Measurements from ENCODE around the gene ANKH.
A peak's percentile ranks its signal among the peaks of the same experiment; 100 is the strongest.
"Not testable (repeated sequence)": the region's sequence is repeated elsewhere in the genome, so short reads cannot be mapped to it uniquely, and the experiment has no call there.

Gene ANKH

DNA sequence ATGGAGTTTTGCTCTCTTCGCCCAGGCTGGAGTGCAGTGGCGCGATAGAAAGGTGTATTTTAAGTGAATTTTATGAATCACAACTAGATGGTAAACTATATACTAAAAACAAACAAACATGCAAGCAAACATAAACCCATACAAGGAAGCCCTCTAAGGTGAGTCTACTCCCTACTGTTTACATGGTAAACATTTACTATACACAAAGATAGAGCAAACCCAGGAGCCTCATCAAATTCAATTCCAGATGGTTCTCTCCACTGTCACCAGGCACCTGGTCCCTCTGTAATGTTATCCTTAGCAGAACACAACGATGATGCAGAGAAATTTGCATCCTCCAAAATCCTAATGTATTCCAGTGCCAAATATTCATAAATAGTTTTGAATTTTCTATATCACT is 17.9 kb downstream of the ANKH start:
- no peak for DNase-seq (ENCODE audit: low spot score)

DNA sequence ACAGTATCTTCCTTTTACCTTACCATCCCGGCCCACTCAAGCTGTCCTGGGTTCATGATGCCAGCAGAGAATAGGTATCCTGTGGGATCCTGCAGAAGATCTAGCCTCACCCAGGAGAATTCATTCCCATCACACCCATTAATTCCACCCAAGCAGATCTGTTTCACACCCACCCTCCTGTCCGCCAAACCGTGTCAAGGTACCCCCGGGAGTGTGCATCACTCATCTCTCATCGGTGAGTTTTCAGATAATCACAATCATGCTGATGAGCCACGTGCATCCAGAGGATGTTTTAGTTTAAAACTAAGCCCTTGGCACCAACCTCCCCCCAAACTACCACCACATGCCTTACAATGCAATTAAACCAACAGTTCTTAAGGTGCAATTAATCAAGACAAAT is 18.8 kb downstream of the ANKH start:
- no peak for DNase-seq (ENCODE audit: low spot score)

DNA sequence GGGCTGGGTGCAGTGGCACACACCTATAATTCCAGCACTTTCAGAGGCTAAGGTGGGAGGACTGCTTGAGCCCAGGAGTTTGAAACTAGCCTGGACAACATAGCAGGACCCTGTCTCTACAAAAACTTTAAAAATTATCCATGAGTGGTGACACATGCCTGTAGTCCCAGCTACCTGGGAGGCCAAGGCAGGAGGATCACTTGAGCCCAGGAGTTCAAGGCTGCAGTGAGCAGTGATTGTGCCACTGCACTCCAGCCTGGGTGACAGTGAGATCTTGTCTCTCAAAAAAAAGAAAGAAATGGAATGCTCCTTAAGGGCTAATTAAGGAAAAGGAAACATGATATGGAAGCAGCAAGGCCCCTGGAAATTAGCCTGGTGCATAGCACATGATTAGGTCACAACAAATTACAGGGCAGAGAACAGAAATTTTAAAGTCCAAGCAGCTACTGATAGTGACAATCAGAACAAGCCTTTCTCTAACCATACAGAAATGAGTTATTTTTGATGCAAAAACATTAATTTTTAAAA is 19.5 kb downstream of the ANKH start:
- DNase-seq (ENCODE audit: low spot score), result no peak

DNA sequence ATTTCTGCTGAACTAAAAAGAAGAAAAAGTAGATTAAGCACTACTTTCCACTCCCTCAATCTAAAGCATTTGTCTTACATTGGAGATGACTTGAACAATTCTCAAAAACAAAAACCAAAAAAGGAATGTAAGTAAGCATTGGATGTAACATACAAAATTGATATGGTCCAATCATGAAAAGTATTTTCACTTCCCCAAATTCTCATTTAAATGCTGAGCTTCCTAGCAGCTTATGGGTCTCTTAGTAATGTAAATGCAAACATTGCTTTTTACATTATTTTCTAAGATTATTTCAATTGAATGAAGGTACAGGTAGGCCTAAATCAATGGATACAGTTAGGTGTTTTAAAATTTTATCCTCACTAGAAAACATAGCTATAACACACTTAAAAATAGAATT is 20.0 kb downstream of the ANKH start:
- DNase-seq (ENCODE audit: low spot score), result no peak

DNA sequence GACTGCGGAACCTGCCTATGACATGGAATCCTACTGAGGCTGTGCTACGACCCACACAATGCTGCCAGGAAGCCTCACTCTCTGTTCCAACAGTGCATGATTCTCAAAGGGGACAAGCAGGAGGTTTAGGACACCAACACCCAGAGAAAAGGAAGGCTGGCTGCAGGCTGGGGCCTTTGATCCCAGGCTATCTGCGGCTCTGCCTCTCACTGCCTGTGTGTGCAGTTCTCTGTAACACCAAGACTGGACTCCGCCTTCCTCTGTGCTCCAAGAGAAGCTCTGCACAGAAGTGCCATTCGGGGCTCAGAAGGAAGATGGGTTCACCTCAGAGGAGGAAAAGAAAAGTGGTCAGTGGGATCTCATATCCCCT is 20.5 kb downstream of the ANKH start:
- peak; percentile 30 for DNase-seq (ENCODE audit: low spot score)

DNA sequence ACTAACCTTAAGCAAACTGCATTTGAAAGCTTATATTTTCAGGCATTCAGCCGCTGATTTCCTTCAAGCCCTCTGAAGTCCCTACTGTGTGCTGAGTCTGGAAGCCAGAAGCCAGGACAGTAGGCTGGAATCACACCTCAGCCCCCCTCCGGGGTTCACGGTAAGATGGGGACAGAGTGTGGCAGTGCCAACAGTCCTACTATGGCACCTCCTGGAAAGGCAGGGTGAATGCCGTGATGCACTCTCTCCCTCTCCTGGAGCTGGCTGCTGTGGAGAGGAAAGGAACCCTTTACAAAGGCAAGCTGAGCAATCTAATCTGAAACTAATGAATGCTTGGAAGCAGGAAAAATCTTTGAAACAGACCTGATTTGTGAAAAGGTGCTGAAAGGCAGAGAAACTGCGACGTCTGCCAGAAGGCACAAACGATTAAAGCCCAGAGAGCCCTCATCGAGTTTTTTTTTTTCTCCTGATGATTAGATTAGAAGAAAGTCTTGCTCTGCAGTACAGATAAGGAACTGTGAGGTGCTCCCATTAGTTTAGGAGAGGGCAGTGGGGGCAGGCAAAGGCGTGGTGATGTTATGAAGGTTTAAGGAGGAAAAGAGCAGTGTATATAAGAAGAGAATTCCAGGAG is 21.0 kb downstream of the ANKH start:
- no peak for DNase-seq (ENCODE audit: low spot score)

DNA sequence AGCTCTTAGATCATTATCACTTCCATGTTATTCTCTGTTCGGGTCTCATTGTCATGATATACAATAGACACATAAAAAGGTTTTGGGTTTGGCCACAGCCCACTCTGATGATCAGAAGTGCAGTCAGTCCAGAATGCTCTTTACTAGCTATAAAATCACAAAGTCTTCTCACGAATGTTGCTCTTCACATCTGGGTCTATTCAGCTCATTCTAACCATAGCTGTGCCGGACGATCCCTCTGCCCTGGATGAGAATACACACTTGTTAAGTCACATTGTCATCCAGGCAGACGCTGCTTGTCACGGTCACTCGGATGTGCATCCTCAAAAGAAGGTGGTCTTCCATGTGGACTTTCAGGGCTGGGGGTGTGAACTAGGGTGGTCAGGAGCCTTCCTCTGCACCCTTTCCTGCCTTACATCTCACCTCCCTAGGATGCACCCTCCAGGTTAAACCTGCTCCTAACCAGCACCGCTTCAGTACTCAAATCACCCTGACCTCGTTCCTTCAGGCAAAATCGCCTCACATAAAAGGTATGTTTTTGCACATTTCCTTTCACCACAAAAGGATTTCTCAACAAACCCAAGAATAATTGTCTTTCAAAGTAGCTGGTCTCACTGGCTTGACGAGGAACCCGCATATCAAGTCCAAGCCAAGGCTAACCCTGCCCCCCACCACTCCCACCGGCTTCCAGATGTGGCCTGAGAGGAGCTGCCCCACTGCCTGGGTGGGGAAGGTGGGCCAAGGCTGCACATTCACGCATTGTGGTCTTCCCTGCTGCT is 21.9 kb downstream of the ANKH start:
- DNase-seq (ENCODE audit: low spot score), result no peak

DNA sequence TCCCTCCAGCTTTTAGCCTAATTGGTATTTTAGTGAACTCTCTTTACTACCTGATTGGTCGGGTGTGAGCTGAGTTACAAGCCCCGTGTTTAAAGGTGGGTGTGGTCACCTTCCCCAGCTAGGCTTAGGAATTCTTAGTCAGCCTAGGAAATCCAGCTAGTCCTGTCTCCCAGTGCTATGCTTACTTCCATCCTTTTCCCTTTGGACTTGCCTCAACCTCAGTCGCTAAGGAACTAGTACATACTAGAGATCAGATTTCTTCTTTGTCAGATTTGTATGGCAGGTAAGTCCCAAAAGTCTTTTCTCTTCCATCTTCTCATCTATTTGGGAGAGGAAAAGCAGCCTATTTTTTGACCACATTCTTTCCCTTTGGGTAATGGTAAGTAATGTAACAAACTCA is 22.6 kb downstream of the ANKH start:
- DNase-seq (ENCODE audit: low spot score), result not testable (repeated sequence)

DNA sequence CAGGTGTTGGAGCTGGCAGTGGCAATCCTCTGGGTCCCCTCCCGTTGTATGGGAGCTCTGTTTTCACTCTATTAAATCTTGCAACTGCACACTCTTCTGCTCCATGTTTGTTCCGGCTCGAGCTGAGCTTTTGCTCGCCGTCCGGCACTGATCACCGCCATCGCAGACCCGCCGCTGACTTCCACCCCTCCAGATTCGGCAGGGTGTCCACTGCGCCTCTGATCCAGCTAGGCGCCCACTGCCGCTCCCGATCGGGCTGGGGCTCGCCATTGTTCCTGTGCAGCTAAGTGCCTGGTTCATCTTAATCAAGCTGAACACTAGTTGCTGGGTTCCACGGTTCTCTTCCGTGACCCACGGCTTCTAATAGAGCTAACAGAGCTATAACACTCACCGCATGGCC is 23.2 kb downstream of the ANKH start:
- no peak for DNase-seq (ENCODE audit: low spot score)

DNA sequence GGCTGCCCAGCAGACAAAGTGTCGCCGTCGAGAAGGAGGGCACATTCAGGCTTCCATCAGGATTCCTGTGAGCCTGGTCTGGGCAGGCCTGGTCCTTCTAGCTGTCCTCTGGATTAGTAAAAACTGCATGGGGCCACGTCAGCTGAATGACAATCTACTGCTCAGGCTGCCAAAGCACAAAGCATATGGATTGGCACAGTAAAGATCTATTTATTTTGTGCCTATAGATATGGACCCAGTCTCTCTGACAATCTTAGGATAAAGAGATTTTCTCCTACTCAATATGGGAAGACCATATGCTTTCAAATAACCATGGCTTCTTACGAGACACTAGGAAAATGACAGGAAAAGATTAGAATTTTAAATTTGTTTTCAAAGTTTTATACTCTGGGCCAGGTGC is 24.1 kb downstream of the ANKH start:
- DNase-seq (ENCODE audit: low spot score), result no peak

DNA sequence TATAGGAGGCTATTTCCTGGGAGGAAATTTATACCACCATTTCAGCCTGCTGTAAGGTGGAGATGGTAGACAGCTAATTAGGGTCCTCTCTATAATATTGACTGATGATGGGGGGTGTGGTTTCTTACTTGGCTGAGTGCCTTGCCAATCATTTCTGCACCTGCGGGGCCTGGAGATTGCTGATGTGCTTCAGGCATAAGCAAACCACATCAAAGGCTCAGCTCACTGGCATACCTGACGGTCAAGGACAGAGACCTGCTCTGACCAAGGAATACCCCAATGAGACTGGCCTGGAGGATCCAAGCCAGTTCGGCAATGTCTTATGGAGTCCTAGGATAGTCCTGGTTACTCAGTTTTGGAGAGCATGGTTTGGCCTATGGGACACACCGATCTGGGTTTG is 29.5 kb downstream of the ANKH start:
- no peak for DNase-seq (ENCODE audit: low spot score)

DNA sequence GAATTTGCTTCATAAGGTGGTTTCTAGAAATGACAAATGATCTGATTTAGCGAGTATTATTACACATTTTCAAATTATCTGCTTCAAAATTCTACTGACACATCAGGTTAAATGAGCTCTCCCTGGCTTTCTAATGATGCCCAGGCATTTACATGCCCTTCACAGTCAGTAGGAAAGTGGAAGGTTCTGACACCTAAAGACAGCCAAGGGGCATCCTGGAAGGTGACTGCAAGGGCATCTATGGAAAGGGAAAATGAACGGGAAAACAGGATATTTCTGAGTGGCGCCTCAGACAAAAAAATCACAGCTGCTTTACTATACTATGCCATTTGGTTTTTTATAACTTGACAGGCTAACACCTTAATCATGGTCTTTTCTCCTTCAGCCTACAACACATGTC is 31.0 kb downstream of the ANKH start:
- DNase-seq (ENCODE audit: low spot score), result no peak

DNA sequence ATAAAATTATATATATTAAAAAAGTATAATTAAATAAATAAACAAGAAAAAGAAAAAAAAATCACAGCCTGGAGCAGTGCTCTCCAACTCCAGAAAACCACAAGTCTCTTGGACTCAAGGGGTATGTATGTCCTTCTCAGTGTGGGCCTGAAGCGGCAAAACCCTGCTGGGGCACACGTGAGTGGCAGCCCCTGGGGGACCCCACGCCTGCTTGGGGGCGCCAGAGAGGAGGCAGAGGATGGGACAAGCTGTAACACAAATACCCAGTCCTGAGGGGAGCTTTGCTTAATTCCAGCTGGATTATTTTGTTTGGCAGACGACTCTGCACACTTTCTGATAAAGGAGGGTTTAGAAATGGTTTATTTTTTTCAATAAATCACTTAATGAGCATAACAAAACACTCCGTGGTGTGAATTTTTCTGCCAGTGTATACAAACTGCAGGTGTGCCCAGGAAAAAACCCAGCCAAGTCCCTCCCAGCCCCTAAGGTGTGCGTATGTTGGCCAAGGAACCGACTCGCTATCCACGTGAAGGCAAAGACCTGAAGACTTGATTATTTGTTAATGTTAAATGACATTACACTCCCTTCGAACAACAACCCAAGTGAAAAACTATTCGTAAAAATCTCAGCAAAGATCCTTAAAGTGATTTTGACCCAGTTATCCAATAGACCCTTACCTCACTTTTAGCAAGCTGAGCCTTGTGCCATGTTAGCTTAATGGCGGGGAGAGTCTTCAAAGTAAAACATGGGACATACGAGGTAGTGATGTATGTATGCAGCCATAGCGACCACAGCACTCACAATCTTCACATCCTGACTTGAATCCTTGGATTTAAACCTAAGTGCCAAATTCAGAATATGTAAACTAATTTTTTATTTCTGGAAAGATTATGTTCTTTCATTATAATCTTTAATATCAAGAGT is 32.9 kb downstream of the ANKH start:
- no peak for DNase-seq (ENCODE audit: low spot score)

DNA sequence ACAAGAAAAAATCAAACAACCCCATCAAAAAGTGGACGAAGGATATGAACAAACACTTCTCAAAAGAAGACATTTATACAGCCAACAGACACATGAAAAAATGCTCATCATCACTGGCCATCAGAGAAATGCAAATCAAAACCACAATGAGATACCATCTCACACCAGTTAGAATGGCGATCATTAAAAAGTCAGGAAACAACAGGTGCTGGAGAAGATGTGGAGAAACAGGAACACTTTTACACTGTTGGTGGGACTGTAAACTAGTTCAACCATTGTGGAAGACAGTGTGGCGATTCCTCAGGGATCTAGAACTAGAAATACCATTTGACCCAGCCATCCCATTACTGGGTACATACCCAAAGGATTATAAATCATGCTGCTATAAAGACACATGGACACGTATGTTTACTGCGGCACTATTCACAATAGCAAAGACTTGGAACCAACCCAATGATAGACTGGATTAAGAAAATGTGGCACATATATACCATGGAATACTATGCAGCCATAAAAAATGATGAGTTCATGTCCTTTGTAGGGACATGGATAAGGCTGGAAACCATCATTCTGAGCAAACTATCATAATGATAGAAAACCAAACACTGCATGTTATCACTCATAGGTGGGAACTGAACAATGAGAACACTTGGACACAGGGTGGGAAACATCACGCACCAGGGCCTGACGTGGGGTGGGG is 34.0 kb downstream of the ANKH start:
- not testable (repeated sequence) for DNase-seq (ENCODE audit: low spot score)

DNA sequence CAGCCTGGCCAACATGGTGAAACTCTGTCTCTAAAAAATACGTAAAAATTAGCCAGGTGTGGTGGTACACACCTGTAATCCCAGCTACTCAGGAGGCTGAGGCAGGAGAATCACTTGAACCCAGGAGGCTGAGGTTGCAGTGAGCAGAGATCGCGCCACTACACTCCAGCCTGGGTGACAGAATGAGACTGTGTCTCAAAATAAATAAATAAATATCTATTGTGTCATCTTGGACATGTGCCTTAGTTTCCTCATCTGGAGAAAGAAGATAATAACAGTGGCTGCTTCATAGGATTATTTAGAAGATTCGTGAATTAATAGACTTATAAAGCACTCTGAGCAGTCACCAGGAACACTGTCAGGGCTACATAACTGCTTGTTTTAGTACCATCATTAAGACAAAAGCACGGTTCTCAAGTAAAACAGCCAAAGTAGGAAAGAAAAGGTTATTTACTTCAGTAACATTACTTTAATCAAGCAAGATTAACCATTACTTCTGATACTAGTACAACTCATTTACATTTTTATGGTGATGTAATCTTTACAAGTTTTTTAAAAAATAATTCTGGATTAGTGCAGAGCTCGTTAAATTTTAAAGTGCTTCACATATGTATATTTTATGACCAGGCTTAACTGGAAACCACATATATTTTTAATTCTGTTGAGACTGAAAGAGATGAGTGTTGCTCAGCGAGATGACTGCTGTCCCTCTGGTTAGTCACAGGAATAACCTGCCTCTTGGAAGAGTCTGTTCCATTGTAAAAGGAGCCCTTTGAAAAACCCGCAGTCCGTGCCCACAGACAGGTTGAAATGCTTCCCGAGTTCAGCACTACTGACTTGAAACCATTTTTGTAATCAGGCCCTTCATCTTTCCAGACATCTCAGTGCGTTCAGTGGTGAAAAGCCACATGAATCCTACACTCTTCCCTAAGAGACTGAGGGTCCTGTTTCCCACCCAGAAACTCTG is 36.7 kb downstream of the ANKH start:
- no peak for DNase-seq (ENCODE audit: low spot score)

DNA sequence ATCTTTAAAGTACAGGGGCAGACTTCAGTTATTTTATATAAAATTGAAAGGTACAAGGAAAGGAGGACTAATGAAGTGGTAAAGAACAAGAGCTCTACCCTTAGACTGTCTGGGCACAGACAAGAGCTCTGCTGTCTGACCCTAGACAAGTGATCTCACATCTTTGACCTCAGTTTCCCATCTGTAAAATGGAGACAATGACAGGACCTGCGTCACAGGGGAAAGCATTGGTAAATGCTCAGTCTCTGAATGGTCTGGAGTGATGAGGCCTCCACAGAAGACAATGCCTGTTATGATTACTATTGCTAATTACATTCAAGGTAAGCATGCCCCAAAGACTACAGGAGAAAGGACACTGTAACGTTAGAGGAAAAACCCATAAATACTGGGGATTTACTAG is 37.5 kb downstream of the ANKH start:
- DNase-seq (ENCODE audit: low spot score), result no peak

DNA sequence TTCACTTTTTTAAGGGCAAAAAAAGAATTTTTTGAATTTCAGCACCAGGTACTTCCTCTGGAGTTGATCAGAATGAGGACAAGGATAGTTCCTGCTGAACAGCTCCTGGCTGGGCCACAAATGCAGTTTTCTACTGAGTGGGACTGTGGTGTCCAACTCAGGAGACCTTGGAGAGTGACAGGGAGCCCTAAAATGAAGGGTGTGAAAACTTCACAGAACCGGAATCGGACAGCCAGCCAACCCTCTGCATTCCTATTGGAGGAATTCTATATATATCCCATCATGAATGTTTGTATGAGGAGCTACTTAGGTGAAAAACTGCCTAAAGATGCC is 40.6 kb downstream of the ANKH start:
- no peak for DNase-seq (ENCODE audit: low spot score)

DNA sequence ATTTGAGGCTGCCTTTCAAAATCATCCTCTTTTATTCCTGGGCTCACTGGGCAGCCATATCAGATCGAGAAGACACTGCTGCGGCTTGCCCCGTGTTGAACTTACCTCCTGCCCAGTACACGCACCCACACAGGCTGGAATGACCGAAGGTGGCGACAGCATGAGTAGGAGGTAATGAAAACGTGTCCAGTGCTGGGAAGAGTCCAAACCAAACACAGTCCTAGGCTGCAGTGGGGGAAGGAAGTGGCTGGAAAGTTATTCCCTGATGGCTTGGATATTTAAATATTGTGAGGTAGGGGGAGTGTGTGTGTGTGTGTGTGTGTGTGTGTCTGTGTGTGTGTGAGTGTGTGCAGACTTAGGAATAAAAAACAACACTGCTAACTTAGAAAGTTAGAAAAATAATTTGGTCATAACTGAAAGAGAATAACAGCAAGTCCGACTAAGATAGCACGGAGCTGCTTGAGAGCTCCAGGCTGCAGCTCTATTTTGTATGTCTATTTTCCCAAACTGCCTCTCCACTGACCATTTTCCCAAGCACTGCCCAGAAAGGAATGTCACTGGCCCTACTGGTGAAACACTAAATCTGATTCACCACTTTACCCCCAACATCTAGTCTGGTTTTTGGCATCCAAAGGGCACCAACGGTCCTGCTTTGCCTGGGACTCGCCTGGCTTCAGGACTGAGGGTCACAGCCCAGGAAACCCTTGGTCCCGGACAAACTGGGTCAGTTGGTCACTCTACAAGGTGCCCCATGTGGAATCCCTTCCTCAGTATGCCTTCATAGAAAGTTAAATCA is 41.2 kb downstream of the ANKH start:
- no peak for DNase-seq (ENCODE audit: low spot score)

DNA sequence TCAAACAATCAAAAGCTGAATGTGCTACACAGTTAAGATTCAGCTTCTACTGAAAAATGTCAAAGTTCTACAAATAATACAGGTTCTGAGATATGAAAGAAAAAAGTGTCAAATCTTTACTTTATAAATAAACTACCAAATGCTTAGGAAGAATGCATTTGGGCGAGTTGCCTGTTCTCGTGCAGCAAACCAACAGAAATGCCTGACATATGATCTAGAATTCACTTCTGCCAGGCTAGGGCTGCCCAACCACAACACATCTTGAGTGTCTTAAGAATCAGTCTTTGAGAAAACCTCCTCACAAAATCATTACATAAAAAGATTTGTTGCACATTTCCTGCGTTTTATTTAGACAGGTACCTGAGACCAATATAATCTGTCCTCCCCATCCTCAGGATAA is 42.2 kb downstream of the ANKH start:
- no peak for DNase-seq (ENCODE audit: low spot score)

DNA sequence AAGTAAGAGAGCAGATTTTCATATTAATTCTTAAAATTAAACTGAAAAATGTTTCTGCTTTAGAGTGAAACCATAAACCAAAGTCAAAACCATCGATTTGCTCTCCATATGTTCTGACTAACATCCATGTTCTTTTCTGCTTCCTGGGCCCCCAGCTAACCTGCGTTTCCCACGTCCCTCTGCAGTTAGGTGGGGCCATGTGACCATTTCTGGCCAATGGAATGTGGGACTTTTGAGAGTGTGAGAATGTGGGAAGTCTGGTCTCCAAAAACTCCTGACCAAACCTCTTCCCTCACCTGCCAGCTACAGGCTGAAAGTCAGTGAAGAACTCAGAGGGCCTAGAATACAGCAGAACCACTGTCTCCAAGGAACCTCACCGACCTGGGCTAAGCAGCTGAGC is 44.9 kb downstream of the ANKH start:
- DNase-seq (ENCODE audit: low spot score), result no peak

Data from HuH-7 (cell line).